ENCODE measurements around the gene DPH1.

Gene DPH1

GRCh38 chr17:2062571-2063183 is 32.7 kb downstream of the DPH1 start:
- DNase-seq (ENCODE audit: low spot score) = no peak

- no peak for DNase-seq (ENCODE audit: low spot score)
These were observed 33.6 kb downstream of the DPH1 start for GRCh38 chr17:2063261-2064146.

GRCh38 chr17:2064147-2064489 is 34.2 kb downstream of the DPH1 start:
- no peak for DNase-seq (ENCODE audit: low spot score)

GRCh38 chr17:2064520-2064971 is 34.6 kb downstream of the DPH1 start:
- DNase-seq (ENCODE audit: low spot score) = no peak

GRCh38 chr17:2064980-2065785 is 35.2 kb downstream of the DPH1 start:
- DNase-seq (ENCODE audit: low spot score) = no peak

- DNase-seq (ENCODE audit: low spot score) = no peak
These were observed 36.0 kb downstream of the DPH1 start for GRCh38 chr17:2065949-2066400.

GRCh38 chr17:2067048-2067561 is 37.2 kb downstream of the DPH1 start:
- no peak for DNase-seq (ENCODE audit: low spot score)

GRCh38 chr17:2067608-2068024 is 37.7 kb downstream of the DPH1 start:
- no peak for DNase-seq (ENCODE audit: low spot score)

- DNase-seq (ENCODE audit: low spot score) = no peak
These were observed 38.1 kb downstream of the DPH1 start for GRCh38 chr17:2068031-2068518.

GRCh38 chr17:2068519-2069051 is 38.6 kb downstream of the DPH1 start:
- no peak for DNase-seq (ENCODE audit: low spot score)

- DNase-seq (ENCODE audit: low spot score) = no peak
These were observed 40.5 kb downstream of the DPH1 start for GRCh38 chr17:2070241-2071023.

- DNase-seq (ENCODE audit: low spot score) = no peak
These were observed 41.1 kb downstream of the DPH1 start for GRCh38 chr17:2071024-2071385.

- no peak for DNase-seq (ENCODE audit: low spot score)
These were observed 41.7 kb downstream of the DPH1 start for GRCh38 chr17:2071455-2072281.

GRCh38 chr17:2074919-2075318 is 45.0 kb downstream of the DPH1 start:
- no peak for DNase-seq (ENCODE audit: low spot score)

- DNase-seq (ENCODE audit: low spot score) = no peak
These were observed 45.6 kb downstream of the DPH1 start for GRCh38 chr17:2075336-2076086.

GRCh38 chr17:2076087-2076984 is 46.4 kb downstream of the DPH1 start:
- DNase-seq (ENCODE audit: low spot score) = no peak

- no peak for DNase-seq (ENCODE audit: low spot score)
These were observed 47.1 kb downstream of the DPH1 start for GRCh38 chr17:2077040-2077439.

- DNase-seq (ENCODE audit: low spot score) = no peak
These were observed 51.6 kb downstream of the DPH1 start for GRCh38 chr17:2081564-2081963.

Data from pons (tissue), 1 donor.